Kidney epithelial cell (primary cell): ENCODE measurements around the gene PEX5. TPM values are rescaled to one million over a fixed set of nuclear protein-coding genes. Genes with fewer than 3 reads are reported as not detected.

ENCODE experiments used
- DNase-seq: peaks from one replicate; pipeline ENCODE4 v3.0.0-alpha.2; 2010; ENCODE audit warnings: low read depth
- H3K27me3 ChIP-seq: 2 replicates; pipeline ENCODE4 v1.6.0; 2011; ENCODE audit warnings: low read length; ENCODE audit not compliant: control insufficient read depth, insufficient read depth
- H3K36me3 ChIP-seq: 2 replicates; pipeline ENCODE4 v1.5.1; 2011; ENCODE audit warnings: low read length; ENCODE audit not compliant: control insufficient read depth, insufficient read depth
- H3K4me3 ChIP-seq: 2 replicates; pipeline ENCODE4 v1.5.1; 2011; ENCODE audit warnings: low read depth, mild to moderate bottlenecking, control low read depth, low read length
- total RNA-seq: library from RNA; depleted of rRNA; stranded (reverse); fragments of >200 nt; gene quantifications from 2 replicates; pipeline ENCODE4 v1.2.3, GENCODE V29; 2015
- TF ChIP-seq, protein P1 (sequence below): IDR thresholded peaks from 2 replicates; pipeline ENCODE4 v1.5.1; 2011; ENCODE audit warnings: mild to moderate bottlenecking, moderate library complexity, low read length, control low read depth, inconsistent platforms; ENCODE audit not compliant: insufficient read depth, poor library complexity, severe bottlenecking

Gene PEX5
- total RNA-seq, 1 donor from 2014 or later = 25.0 TPM

DNA sequence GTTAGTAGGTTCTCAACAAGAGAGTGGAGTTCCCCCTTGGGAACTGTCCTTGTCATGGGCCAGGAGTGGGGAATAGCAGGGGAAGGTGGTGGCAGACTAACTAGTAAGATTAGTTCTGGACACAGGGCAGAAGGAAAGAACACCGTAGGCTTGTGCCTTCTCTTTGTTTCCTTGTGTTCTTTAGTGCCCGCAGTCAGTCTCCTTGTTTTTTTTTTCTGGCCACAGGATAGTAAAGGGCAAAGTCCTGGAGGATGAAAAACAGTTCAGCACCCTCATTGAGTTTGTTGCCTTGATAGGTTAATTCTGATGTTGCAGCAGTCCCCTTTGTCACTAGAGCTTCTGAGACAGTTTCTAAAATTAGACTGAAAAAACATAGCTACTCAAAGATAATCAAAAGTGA, 8.4 kb downstream of the PEX5 start:
- DNase-seq = no peak
- Histone ChIP-seq H3K27me3 (no peaks in the 10 kb centered on the region), H3K4me3 (no peak overlapping the region), H3K36me3 (peaks cover 2% of the 10 kb centered on the region)
- TF ChIP-seq, protein P1, sequence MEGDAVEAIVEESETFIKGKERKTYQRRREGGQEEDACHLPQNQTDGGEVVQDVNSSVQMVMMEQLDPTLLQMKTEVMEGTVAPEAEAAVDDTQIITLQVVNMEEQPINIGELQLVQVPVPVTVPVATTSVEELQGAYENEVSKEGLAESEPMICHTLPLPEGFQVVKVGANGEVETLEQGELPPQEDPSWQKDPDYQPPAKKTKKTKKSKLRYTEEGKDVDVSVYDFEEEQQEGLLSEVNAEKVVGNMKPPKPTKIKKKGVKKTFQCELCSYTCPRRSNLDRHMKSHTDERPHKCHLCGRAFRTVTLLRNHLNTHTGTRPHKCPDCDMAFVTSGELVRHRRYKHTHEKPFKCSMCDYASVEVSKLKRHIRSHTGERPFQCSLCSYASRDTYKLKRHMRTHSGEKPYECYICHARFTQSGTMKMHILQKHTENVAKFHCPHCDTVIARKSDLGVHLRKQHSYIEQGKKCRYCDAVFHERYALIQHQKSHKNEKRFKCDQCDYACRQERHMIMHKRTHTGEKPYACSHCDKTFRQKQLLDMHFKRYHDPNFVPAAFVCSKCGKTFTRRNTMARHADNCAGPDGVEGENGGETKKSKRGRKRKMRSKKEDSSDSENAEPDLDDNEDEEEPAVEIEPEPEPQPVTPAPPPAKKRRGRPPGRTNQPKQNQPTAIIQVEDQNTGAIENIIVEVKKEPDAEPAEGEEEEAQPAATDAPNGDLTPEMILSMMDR = no peak

DNA sequence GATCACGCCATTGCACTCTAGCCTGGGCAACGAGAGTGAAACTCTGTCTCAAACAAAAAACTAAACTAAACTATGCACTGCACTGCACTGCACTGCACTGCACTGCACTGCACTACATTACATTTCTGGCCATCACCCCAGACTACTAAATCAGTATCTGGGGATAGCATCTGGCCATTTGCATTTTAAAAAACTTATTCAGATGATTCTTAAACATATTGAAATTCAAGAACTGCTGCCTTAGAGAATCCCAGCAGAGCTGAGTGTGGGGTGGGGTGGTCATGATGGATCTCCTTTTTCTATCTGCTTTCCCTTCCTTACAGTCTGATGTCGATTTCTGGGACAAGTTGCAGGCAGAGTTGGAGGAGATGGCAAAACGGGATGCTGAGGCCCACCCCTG, 13.6 kb downstream of the PEX5 start:
- peaks cover 3% of the 10 kb centered on the region for H3K36me3 ChIP-seq

DNA sequence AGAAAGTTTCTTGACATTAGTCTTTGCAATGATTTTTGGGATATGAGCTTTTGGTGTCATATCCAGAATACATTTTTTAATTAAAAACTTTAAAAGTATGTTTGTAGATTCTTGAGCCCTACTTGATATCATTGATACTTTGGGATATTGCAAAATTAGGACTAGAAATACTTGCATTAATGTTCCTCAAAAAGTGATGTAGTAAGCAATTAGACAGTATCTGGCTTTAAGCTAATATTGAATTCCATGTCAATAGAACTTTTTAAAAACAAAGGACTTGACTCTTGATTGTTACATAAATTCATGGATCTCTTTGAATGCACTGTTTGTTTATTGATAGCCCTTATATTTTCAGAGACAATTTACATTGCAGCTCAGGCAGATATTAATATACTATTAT, 15.6 kb downstream of the PEX5 start:
- no peak for DNase-seq
- H3K36me3 ChIP-seq = peaks cover 3% of the 10 kb centered on the region
- no peaks in the 10 kb centered on the region for H3K27me3 ChIP-seq
- H3K4me3 ChIP-seq = no peak overlapping the region
- TF ChIP-seq, protein P1 = no peak

More for the DNA sequence above, 13.6 kb downstream of the PEX5 start:
- Histone ChIP-seq H3K4me3 (no peak overlapping the region), H3K27me3 (no peaks in the 10 kb centered on the region)
- DNase-seq = no peak
- TF ChIP-seq, protein P1 = no peak

DNA sequence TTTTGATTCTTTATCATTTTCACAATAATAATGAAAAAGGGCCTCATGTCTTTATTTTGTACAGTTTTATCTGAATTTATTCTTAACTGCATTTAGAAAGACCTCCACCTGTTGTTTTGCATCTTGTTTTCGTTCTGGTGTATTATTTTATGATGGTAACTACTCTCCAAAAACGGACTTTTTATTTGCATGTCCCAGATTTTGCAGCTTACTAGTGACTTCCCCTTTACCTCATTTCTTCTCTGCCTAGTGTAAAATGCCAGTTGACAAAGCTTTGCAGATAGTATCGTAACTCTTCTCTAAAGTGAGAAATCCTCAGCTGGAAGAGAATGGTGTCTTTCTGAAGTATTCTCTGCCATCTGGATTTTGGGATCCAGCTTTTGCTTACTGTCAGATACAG, 17.2 kb downstream of the PEX5 start:
- Histone ChIP-seq H3K36me3 (peaks cover 5% of the 10 kb centered on the region), H3K4me3 (no peak overlapping the region), H3K27me3 (no peaks in the 10 kb centered on the region)
- DNase-seq = no peak
- TF ChIP-seq, protein P1 = no peak

DNA sequence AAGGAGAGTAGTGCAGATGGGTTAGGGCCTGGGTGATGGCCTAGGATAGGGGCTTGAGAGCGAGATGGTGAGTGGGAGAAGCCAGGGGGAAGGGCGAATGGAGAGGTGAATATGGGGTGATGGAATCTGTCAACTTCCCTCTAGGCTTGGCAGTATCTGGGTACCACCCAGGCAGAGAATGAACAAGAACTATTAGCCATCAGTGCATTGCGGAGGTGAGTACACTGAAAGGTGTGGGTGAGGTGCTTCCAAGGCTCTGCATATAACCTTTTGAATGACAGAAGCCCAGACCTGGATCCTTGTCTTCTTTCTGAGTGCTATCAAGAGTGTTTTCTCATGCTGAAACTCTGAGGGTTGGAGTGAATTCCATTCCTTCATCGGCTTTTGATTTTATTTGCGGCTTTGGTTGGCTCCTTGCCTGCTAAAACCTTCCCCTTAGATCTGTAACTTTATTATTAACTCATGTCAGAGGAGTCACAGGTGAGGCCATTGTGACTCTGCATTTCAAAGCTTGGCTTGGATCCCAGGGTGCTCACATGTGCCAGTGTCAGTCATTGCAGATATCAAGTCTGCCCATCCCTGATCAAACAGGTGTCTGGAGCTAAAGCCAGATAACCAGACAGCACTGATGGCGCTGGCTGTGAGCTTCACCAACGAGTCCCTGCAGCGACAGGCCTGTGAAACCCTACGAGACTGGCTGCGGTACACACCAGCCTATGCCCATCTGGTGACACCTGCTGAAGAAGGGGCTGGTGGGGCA, 18.6 kb downstream of the PEX5 start:
- peaks cover 3% of the 10 kb centered on the region for H3K36me3 ChIP-seq
- no peaks in the 10 kb centered on the region for H3K27me3 ChIP-seq
- TF ChIP-seq, protein P1 = no peak
- H3K4me3 ChIP-seq = no peak overlapping the region
- no peak for DNase-seq

DNA sequence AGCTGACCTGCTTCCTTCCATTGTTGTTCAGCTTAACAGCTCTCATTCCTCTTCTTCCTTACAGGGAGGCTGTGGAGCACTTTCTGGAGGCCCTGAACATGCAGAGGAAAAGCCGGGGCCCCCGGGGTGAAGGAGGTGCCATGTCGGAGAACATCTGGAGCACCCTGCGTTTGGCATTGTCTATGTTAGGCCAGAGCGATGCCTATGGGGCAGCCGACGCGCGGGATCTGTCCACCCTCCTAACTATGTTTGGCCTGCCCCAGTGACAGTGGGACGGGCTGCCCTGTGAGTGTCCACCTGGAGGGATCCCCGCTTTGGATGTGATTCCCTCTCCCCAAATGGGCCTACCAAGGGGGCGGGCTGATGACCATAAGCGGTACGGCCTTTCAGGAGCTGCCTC, 20.5 kb downstream of the PEX5 start:
- Histone ChIP-seq H3K27me3 (no peaks in the 10 kb centered on the region), H3K4me3 (no peak overlapping the region), H3K36me3 (peaks cover 3% of the 10 kb centered on the region)
- TF ChIP-seq, protein P1 = no peak
- DNase-seq = no peak
